ENCODE measurements around the gene SMIM29.

The SMIM29 gene

DNA sequence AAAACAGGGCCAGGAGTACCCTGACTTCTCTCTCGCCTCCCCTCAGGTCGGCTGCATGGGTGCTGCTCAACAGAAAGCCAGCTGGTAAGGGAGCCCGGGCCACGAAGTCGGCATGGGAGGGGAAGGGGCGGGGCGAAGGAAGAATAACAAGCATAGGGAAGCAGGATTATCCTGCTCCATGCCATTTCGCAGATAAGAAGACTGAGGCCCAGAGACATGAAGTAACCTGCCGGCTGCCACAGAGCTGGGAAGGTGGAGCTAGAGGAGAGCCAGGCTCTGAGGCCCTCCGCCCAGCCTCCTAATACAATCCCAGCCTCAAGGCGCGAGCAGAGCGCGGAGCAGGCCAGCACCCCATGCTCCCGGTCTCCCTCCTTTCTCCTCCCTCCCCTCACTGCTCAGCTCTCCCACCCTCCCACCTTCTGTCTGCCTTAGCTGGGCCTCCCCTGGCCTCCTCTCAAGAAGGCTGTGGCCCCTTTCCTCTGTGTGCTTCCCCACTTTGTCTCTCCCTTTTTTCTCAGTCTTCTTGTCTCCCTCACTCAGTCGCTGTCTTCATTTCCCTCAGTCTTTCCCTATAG is 25.3 kb downstream of the SMIM29 start:
- peak overlapping the region; percentile 82 to 90 for H3K27ac Mint-ChIP-seq
- no peaks in the 10 kb centered on the region for H3K36me3 Mint-ChIP-seq (ENCODE audit: insufficient read depth)
- no peak for DNase-seq
- H3K9me3 Mint-ChIP-seq, result no peaks in the 10 kb centered on the region
- H3K27me3 Mint-ChIP-seq, result no peaks in the 10 kb centered on the region
- ATAC-seq (replicated peaks), result no peak
- H3K4me3 Mint-ChIP-seq, result peak overlapping the region; percentile 24 to 66
- peaks cover 3 to 4% of the 10 kb centered on the region in 2 donors for H3K4me1 Mint-ChIP-seq (ENCODE audit: low read depth in 2 of 2)

DNA sequence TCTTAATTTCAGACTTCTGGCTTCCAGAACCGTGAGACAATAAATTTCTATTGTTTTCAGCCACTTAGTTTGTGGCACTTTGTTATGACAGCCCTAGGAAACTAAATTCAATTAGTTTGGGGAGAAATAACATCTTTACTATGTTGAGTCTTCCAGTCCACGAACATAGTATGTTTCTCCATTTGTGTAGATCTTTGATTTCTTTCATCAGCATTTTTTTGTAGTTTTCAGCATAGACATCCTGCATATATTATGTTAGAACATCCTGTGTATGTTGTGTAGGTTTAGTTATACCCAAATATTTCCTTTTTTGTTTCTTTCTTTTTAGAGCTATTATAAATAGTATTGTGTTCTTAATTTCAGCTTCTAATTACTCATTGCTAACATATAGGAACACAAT is 30.1 kb downstream of the SMIM29 start:
- no peaks in the 10 kb centered on the region for H3K27me3 Mint-ChIP-seq
- no peaks in the 10 kb centered on the region for H3K36me3 Mint-ChIP-seq (ENCODE audit: insufficient read depth)
- H3K4me1 Mint-ChIP-seq (ENCODE audit: low read depth in 2 of 2), result peaks cover 1 to 2% of the 10 kb centered on the region in 2 donors
- H3K9me3 Mint-ChIP-seq, result no peaks in the 10 kb centered on the region
- no peak overlapping the region for H3K4me3 Mint-ChIP-seq
- ATAC-seq (replicated peaks), result no peak
- H3K27ac Mint-ChIP-seq, result peak overlapping the region in 1 of 2 donors; percentile 44
- DNase-seq, result no peak

GRCh38 chr6:34213772-34214171 is 35.0 kb downstream of the SMIM29 start:
- ATAC-seq (replicated peaks) (no peak), DNase-seq (no peak)
- Mint-ChIP-seq H3K27me3 (no peaks in the 10 kb centered on the region), H3K36me3 (ENCODE audit: insufficient read depth) (no peaks in the 10 kb centered on the region), H3K9me3 (no peaks in the 10 kb centered on the region), H3K4me1 (ENCODE audit: low read depth in 2 of 2) (no peaks in the 10 kb centered on the region), H3K27ac (no peak overlapping the region), H3K4me3 (no peak overlapping the region)

DNA sequence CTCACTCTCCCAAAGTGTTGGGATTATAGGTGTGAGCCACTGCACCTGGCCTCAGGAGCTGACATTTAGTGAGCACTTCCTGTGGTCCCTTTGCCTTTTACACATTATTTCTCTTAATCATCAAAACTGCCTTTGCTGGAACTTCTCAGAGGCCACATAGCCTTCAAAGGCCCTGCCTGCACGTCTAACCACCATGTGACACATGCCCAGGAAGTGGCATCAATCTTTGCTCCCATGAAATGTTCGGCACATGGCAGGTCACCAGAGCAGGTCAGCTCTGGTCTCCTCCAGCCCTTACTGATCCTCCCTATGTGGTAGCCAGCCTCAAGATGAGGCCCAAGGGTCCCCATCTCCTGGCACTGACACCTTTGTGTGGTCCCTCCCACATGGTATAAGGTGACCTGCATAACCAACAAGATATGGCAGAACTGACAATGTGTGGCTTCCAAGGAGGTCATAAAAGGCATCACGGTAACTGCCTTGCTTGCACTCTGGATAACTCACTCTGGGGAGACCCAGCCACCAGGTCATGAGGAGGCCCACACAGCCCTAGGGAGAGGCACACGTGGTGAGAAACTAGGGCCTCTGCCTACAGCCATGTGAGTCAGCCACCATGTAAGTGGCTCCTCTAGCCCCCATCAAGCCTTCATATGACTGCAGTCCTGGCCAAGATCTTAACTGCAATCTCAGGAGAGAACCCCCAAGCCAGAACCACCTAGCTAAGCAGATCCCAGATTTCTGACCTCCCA is 40.9 kb downstream of the SMIM29 start:
- DNase-seq (no peak), ATAC-seq (replicated peaks) (no peak)
- no peaks in the 10 kb centered on the region for H3K36me3 Mint-ChIP-seq (ENCODE audit: insufficient read depth)
- H3K27ac Mint-ChIP-seq, result peak overlapping the region; percentile 26 to 88
- no peaks in the 10 kb centered on the region for H3K27me3 Mint-ChIP-seq
- no peaks in the 10 kb centered on the region for H3K9me3 Mint-ChIP-seq
- peaks cover 0 to 6% of the 10 kb centered on the region in 2 donors for H3K4me1 Mint-ChIP-seq (ENCODE audit: low read depth in 2 of 2)
- H3K4me3 Mint-ChIP-seq, result no peak overlapping the region

- DNase-seq, result no peak
- Mint-ChIP-seq H3K4me3 (no peak overlapping the region), H3K4me1 (ENCODE audit: low read depth in 2 of 2) (peaks cover 2 to 6% of the 10 kb centered on the region in 2 donors), H3K36me3 (ENCODE audit: insufficient read depth) (no peaks in the 10 kb centered on the region), H3K27me3 (no peaks in the 10 kb centered on the region), H3K27ac (no peak overlapping the region), H3K9me3 (no peaks in the 10 kb centered on the region)
- no peak for ATAC-seq (replicated peaks)
These were observed 42.1 kb downstream of the SMIM29 start for GRCh38 chr6:34206726-34207125.

GRCh38 chr6:34205916-34206315 is 42.9 kb downstream of the SMIM29 start:
- Mint-ChIP-seq H3K27me3 (no peaks in the 10 kb centered on the region), H3K36me3 (ENCODE audit: insufficient read depth) (no peaks in the 10 kb centered on the region)
- ATAC-seq (replicated peaks), result no peak

GRCh38 chr6:34205466-34205865 is 43.3 kb downstream of the SMIM29 start:
- DNase-seq (no peak), ATAC-seq (replicated peaks) (no peak)
- H3K4me3 Mint-ChIP-seq, result no peak overlapping the region
- H3K4me1 Mint-ChIP-seq (ENCODE audit: low read depth in 2 of 2), result peaks cover 3 to 6% of the 10 kb centered on the region in 2 donors
- H3K36me3 Mint-ChIP-seq (ENCODE audit: insufficient read depth), result no peaks in the 10 kb centered on the region
- H3K27me3 Mint-ChIP-seq, result peaks cover 0 to 2% of the 10 kb centered on the region in 2 donors
- H3K27ac Mint-ChIP-seq, result no peak overlapping the region
- no peaks in the 10 kb centered on the region for H3K9me3 Mint-ChIP-seq

More at GRCh38 chr6:34205916-34206315, 42.9 kb downstream of the SMIM29 start:
- Mint-ChIP-seq H3K9me3 (no peaks in the 10 kb centered on the region), H3K4me3 (no peak overlapping the region), H3K4me1 (ENCODE audit: low read depth in 2 of 2) (peaks cover 3 to 6% of the 10 kb centered on the region in 2 donors), H3K27ac (no peak overlapping the region)
- DNase-seq, result no peak

DNA sequence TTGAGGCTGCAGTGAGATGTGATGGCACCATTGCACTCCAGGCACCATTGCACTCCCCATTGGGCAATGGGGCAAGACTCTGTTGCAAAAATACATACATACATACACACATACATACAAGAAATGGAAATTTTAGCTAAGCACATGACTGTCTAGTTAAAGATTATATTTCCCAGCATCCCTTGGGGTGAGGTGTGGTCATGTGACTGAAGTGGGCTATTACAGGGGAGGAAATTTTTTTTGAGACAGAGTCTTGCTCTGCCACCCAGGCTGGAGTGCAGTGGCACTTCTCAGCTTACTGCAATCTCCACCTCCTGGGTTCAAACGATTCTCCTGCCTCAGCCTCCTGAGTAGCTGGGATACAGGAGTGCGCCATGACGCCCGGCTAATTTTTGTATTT is 44.1 kb downstream of the SMIM29 start:
- Mint-ChIP-seq H3K9me3 (no peaks in the 10 kb centered on the region), H3K36me3 (ENCODE audit: insufficient read depth) (no peaks in the 10 kb centered on the region)
- no peak for ATAC-seq (replicated peaks)

GRCh38 chr6:34202329-34203201 is 46.2 kb downstream of the SMIM29 start:
- Mint-ChIP-seq H3K36me3 (ENCODE audit: insufficient read depth) (no peaks in the 10 kb centered on the region), H3K27me3 (peaks cover 0 to 6% of the 10 kb centered on the region in 2 donors), H3K27ac (no peak overlapping the region), H3K4me3 (no peak overlapping the region), H3K4me1 (ENCODE audit: low read depth in 2 of 2) (peaks cover 2 to 3% of the 10 kb centered on the region in 2 donors), H3K9me3 (no peaks in the 10 kb centered on the region)
- DNase-seq (no peak), ATAC-seq (replicated peaks) (no peak)

More for the DNA sequence above, 44.1 kb downstream of the SMIM29 start:
- no peak overlapping the region for H3K27ac Mint-ChIP-seq
- peaks cover 3 to 6% of the 10 kb centered on the region in 2 donors for H3K4me1 Mint-ChIP-seq (ENCODE audit: low read depth in 2 of 2)
- no peak for DNase-seq
- peaks cover 0 to 6% of the 10 kb centered on the region in 2 donors for H3K27me3 Mint-ChIP-seq
- H3K4me3 Mint-ChIP-seq, result no peak overlapping the region

- ATAC-seq (replicated peaks) (no peak), DNase-seq (no peak)
- no peaks in the 10 kb centered on the region for H3K9me3 Mint-ChIP-seq
- no peak overlapping the region for H3K4me3 Mint-ChIP-seq
- no peak overlapping the region for H3K27ac Mint-ChIP-seq
- H3K36me3 Mint-ChIP-seq (ENCODE audit: insufficient read depth), result no peaks in the 10 kb centered on the region
- peaks cover 3% of the 10 kb centered on the region in 2 donors for H3K4me1 Mint-ChIP-seq (ENCODE audit: low read depth in 2 of 2)
- H3K27me3 Mint-ChIP-seq, result peaks cover 0 to 6% of the 10 kb centered on the region in 2 donors
These were observed 47.2 kb downstream of the SMIM29 start for GRCh38 chr6:34201455-34202107.

GRCh38 chr6:34200340-34200971 is 48.4 kb downstream of the SMIM29 start:
- H3K27ac Mint-ChIP-seq, result peak overlapping the region in 1 of 2 donors; percentile 17
- no peak for ATAC-seq (replicated peaks)
- H3K4me1 Mint-ChIP-seq (ENCODE audit: low read depth in 2 of 2), result peaks cover 6 to 9% of the 10 kb centered on the region in 2 donors
- peaks cover 0 to 6% of the 10 kb centered on the region in 2 donors for H3K27me3 Mint-ChIP-seq
- no peak overlapping the region for H3K4me3 Mint-ChIP-seq
- no peaks in the 10 kb centered on the region for H3K9me3 Mint-ChIP-seq
- DNase-seq, result no peak
- H3K36me3 Mint-ChIP-seq (ENCODE audit: insufficient read depth), result no peaks in the 10 kb centered on the region

DNA sequence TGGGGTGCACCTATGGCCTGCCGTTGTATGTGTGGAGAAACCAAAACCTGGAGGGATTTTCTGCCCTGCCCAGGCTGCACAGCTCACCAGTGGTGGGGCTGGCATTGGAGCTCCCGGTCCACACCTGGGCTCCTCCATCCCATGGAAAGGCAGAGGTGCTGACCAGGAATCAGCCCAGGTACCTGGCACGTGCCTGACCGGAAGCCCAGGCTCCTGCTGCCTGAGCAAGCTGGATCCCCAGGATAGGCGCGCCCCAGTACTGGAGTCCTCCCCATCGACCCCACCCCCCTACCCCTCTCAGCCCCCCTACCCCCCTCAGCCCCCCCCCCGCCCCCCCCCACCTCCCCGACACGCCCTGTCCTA is 52.0 kb downstream of the SMIM29 start:
- H3K27ac Mint-ChIP-seq, result no peak overlapping the region
- H3K4me3 Mint-ChIP-seq, result peak overlapping the region; percentile 83 to 84
- no peak for ATAC-seq (replicated peaks)
- H3K27me3 Mint-ChIP-seq, result peaks cover 0 to 6% of the 10 kb centered on the region in 2 donors
- no peak for DNase-seq
- H3K36me3 Mint-ChIP-seq (ENCODE audit: insufficient read depth), result no peaks in the 10 kb centered on the region
- H3K9me3 Mint-ChIP-seq, result no peaks in the 10 kb centered on the region
- peaks cover 6 to 7% of the 10 kb centered on the region in 2 donors for H3K4me1 Mint-ChIP-seq (ENCODE audit: low read depth in 2 of 2)

Measured in effector memory CD8-positive, alpha-beta T cell (primary cell).